ENCODE data around the gene MRGPRF. TPM values are rescaled to one million over a fixed set of nuclear protein-coding genes. Genes with fewer than 3 reads are reported as not detected.

Gene MRGPRF
- total and polyA plus RNA-seq, 2 of the 8 experiments (the other 6 are each of a cell fraction or from before 2014, with no cell fraction given) = 7.5 to 11.0 TPM

DNA sequence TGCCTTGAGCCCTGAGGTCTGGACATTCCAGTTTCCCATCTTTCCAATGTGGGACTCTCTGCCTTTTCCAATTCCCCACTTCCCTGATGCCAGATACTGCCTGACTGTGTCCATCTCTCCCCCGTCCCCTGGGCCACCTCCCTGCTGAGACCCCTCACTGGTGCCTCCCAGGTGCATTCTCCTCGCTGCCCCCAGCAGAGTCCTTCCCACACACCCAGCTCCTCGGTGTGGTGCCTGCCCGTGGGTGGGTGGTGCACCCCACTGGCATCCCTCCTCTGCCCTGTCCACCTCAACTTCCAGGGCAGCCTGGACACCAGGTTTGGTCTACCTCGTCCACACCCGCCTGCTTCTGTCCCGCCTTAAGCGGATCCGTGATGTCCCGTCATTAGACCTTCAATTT, 4.9 kb upstream of the MRGPRF start:
- H3K4me3 ChIP-seq (ENCODE audit: extremely low read depth in 1 of 4, insufficient read depth in 2 of 4, low read depth in 3 of 4, low read length in 4 of 4) = no peak overlapping the region
- CTCF ChIA-PET (ENCODE audit: partially characterized antibody) = interaction anchor here (0.6 to 1.9 kb wide), 3 partner anchors 26 to 1174 kb away, joined by 3 read pairs; no protein-coding TSS in a partner anchor
- TF ChIP-seq BCL11A (IDR thresholded peaks at IDR 0.05; ENCODE audit: low read depth in 2 of 2, low read length in 2 of 2) (no peak), NRF1 (IDR thresholded peaks at IDR 0.05; ENCODE audit: low read depth, low read length) (no peak), CEBPB (IDR thresholded peaks at IDR 0.05; ENCODE audit: low read depth, low read length) (no peak), CBX5 (IDR thresholded peaks at IDR 0.05; ENCODE audit: low read depth, low read length) (no peak), PHF8 (conservative IDR thresholded peaks at IDR 0.05; ENCODE audit: low read depth, low read length) (no peak), CTBP2 (IDR thresholded peaks at IDR 0.05; ENCODE audit: borderline replicate concordance, insufficient read depth, insufficient read length, low read length) (no peak), BACH1 (IDR thresholded peaks at IDR 0.05; ENCODE audit: low read length) (no peak), TBP (IDR thresholded peaks at IDR 0.05; ENCODE audit: low read depth, low read length) (no peak), MAFK (IDR thresholded peaks at IDR 0.05; ENCODE audit: low read depth, low read length) (no peak), ZNF274 (IDR thresholded peaks at IDR 0.05; ENCODE audit: borderline replicate concordance, extremely low read depth, low read length) (no peak), SP2 (IDR thresholded peaks at IDR 0.05; ENCODE audit: low read length) (no peak), JUN (IDR thresholded peaks at IDR 0.05; ENCODE audit: low read depth, low read length) (no peak)
- TF ChIP-seq, protein P1, sequence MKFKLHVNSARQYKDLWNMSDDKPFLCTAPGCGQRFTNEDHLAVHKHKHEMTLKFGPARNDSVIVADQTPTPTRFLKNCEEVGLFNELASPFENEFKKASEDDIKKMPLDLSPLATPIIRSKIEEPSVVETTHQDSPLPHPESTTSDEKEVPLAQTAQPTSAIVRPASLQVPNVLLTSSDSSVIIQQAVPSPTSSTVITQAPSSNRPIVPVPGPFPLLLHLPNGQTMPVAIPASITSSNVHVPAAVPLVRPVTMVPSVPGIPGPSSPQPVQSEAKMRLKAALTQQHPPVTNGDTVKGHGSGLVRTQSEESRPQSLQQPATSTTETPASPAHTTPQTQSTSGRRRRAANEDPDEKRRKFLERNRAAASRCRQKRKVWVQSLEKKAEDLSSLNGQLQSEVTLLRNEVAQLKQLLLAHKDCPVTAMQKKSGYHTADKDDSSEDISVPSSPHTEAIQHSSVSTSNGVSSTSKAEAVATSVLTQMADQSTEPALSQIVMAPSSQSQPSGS (IDR thresholded peaks at IDR 0.05; ENCODE audit: low read length) = no peak

More for the DNA sequence above, 4.9 kb upstream of the MRGPRF start:
- no peak overlapping the region for H2AK5ac ChIP-seq (ENCODE audit: low read depth, low read length)
- peaks cover 0 to 4% (median 0%) of the 10 kb centered on the region in 4 experiments; a peak in 4 of 7 replicates for H3K27me3 ChIP-seq (replicated peaks in 1 of 4; ENCODE audit: control insufficient read depth in 3 of 4, extremely low read depth in 1 of 4, insufficient read depth in 3 of 4, low read length in 3 of 4)
- WGBS, 2 experiments (ENCODE audit: extremely low coverage in 1 of 2, insufficient coverage in 1 of 2, insufficient read length in 1 of 2, insufficient replicate concordance in 2 of 2, low coverage in 1 of 2, low lambda C conversion rate in 2 of 2, missing lambda C conversion rate in 1 of 2) = 79% methylated on average over 10 of the region's 10 CpGs; no CpG with 5 or more reads in 1 of the 2 experiments
- H2BK20ac ChIP-seq (ENCODE audit: low read length) = no peak overlapping the region
- H2BK15ac ChIP-seq (ENCODE audit: low read length) = no peak overlapping the region
- H2BK12ac ChIP-seq (ENCODE audit: low read depth, low read length) = no peak overlapping the region
- no peak for DNase-seq (ENCODE audit: low read depth in 1 of 2, low spot score in 2 of 2)
- no peak overlapping the region for H4K5ac ChIP-seq (ENCODE audit: insufficient read length, low read depth, low read length)
- H3K27ac ChIP-seq (ENCODE audit: low read depth, low read length) = no peak overlapping the region
- H4K91ac ChIP-seq (replicated peaks; ENCODE audit: insufficient read length, low read length) = no peak overlapping the region
- H3K4me2 ChIP-seq (ENCODE audit: insufficient read depth in 1 of 2, low read depth in 2 of 2, low read length in 2 of 2) = no peak overlapping the region
- H3K9me3 ChIP-seq (ENCODE audit: insufficient read depth in 2 of 2, low read depth in 1 of 2, low read length in 1 of 2) = no peaks in the 10 kb centered on the region
- H3K23me2 ChIP-seq (ENCODE audit: low read depth, low read length) = peaks cover 19% of the 10 kb centered on the region; the same call in 1 of the 2 replicates
- H3K4ac ChIP-seq (replicated peaks; ENCODE audit: insufficient read length, low read depth, low read length) = no peak overlapping the region
- H4K20me1 ChIP-seq (replicated peaks in 1 of 2; ENCODE audit: control insufficient read depth in 1 of 2, insufficient read depth in 2 of 2, low read length in 2 of 2) = no peaks in the 10 kb centered on the region
- H3K23ac ChIP-seq (ENCODE audit: insufficient read length) = no peak overlapping the region
- H2AFZ ChIP-seq (ENCODE audit: low read length) = no peak overlapping the region
- no peaks in the 10 kb centered on the region for H3K36me3 ChIP-seq (ENCODE audit: control insufficient read depth in 2 of 4, insufficient read depth in 4 of 4, low read length in 3 of 4)
- H2BK5ac ChIP-seq (ENCODE audit: low read depth, low read length) = no peak overlapping the region
- no peaks in the 10 kb centered on the region for H3K79me2 ChIP-seq (ENCODE audit: control insufficient read depth in 1 of 2, insufficient read depth in 2 of 2, low read length in 2 of 2)
- H4K8ac ChIP-seq (ENCODE audit: extremely low read depth, insufficient read depth, low read length) = no peak overlapping the region
- H2BK120ac ChIP-seq (replicated peaks; ENCODE audit: low read depth, low read length) = no peak overlapping the region
- H3K56ac ChIP-seq (replicated peaks; ENCODE audit: insufficient read length, low read depth, low read length) = no peak overlapping the region
- no peak for FAIRE-seq
- peaks cover 5 to 17% (median 12%) of the 10 kb centered on the region in 4 experiments for H3K4me1 ChIP-seq (replicated peaks in 1 of 4; ENCODE audit: control insufficient read depth in 3 of 4, insufficient read depth in 4 of 4, low read length in 3 of 4)
- POLR2A ChIA-PET (ENCODE audit: partially characterized antibody) = no interaction called here
- no peak overlapping the region for H3K9ac ChIP-seq (replicated peaks in 1 of 4; ENCODE audit: extremely low read depth in 1 of 4, low read depth in 3 of 4, low read length in 3 of 4)
- no peak overlapping the region for H3K14ac ChIP-seq (ENCODE audit: insufficient read length)
- no peaks in the 10 kb centered on the region for H3K79me1 ChIP-seq (ENCODE audit: low read depth, low read length)
- H3K18ac ChIP-seq (ENCODE audit: extremely low read depth, low read length) = no peak overlapping the region

Data from H1 (cell line).